Esophagus (tissue), 2 donors: ENCODE measurements around the gene AMPD3. TPM values are rescaled to one million over a fixed set of nuclear protein-coding genes. Genes with fewer than 3 reads are reported as not detected.

ENCODE experiments used
- H3K27ac ChIP-seq, 2 donors: one replicate each; pipeline ENCODE4 v1.5.1; 2013; ENCODE audit warnings: low read depth in 2 of 2, mild to moderate bottlenecking in 2 of 2, inconsistent platforms in 1 of 2, low read length in 1 of 2, moderate library complexity in 1 of 2
- H3K27me3 ChIP-seq, 2 donors: one replicate each; pipeline ENCODE4 v1.6.1; 2013; ENCODE audit warnings: low read length in 2 of 2, control low read depth in 1 of 2, mild to moderate bottlenecking in 1 of 2; ENCODE audit not compliant: insufficient read depth in 2 of 2, control insufficient read depth in 1 of 2
- H3K36me3 ChIP-seq, 2 donors: one replicate each; pipeline ENCODE4 v1.6.1; 2013; ENCODE audit warnings: low read length in 1 of 2; ENCODE audit not compliant: control insufficient read depth in 2 of 2, insufficient read depth in 2 of 2
- H3K4me1 ChIP-seq, 2 donors: one replicate each; pipeline ENCODE4 v1.6.1; 2013; ENCODE audit warnings: low read length in 1 of 2; ENCODE audit not compliant: control insufficient read depth in 2 of 2, insufficient read depth in 2 of 2
- H3K4me3 ChIP-seq, 2 donors: one replicate each; pipeline ENCODE4 v1.5.1; 2013; ENCODE audit warnings: low read length in 2 of 2, mild to moderate bottlenecking in 2 of 2, low read depth in 1 of 2, moderate library complexity in 1 of 2
- H3K9me3 ChIP-seq, 2 donors: one replicate each; pipeline ENCODE4 v1.6.1; 2013; ENCODE audit warnings: mild to moderate bottlenecking in 2 of 2, low read depth in 1 of 2, low read length in 1 of 2, moderate library complexity in 1 of 2; ENCODE audit not compliant: control insufficient read depth in 2 of 2, insufficient read depth in 1 of 2
- WGBS, 2 donors: extraction: QIAGEN DNeasy Blood & Tissue Kit; methylation state at CpG; one replicate each; pipeline ENCODE4 v1.1.7; 2013; 5-methylcytosine and 5-hydroxymethylcytosine counted together
- polyA plus RNA-seq, 2 donors: library from polyadenylated mRNA; stranded (reverse); fragments of 200-250 nt; gene quantifications; one replicate each; pipeline ENCODE4 v1.2.3, GENCODE V29; 2013
- donor health status: healthy with polysubstance abuse.
- donor health status: Bipolar disorder and iron deficiency.

The AMPD3 gene
- polyA plus RNA-seq, 2 donors: 4.3 to 11.9 TPM

- no peak overlapping the region for H3K4me3 ChIP-seq
- no peaks in the 10 kb centered on the region for H3K27me3 ChIP-seq
- H3K36me3 ChIP-seq: peaks cover 0 to 22% of the 10 kb centered on the region in 2 donors
- 94 to 95% methylated on average over 2 of the region's 2 CpGs for WGBS, 2 donors
- no peak overlapping the region for H3K27ac ChIP-seq
- peaks cover 3 to 21% of the 10 kb centered on the region in 2 donors for H3K4me1 ChIP-seq
- H3K9me3 ChIP-seq: no peaks in the 10 kb centered on the region
These were observed 37.0 kb downstream of the AMPD3 start for GRCh38 chr11:10492084-10492483.

GRCh38 chr11:10493041-10493663, 38.1 kb downstream of the AMPD3 start:
- WGBS, 2 donors: 94 to 97% methylated on average over 18 of the region's 18 CpGs
- Histone ChIP-seq H3K27me3 (no peaks in the 10 kb centered on the region), H3K9me3 (no peaks in the 10 kb centered on the region), H3K4me3 (no peak overlapping the region), H3K27ac (no peak overlapping the region), H3K36me3 (peaks cover 0 to 20% of the 10 kb centered on the region in 2 donors), H3K4me1 (peaks cover 3 to 23% of the 10 kb centered on the region in 2 donors)

GRCh38 chr11:10494636-10495463, 39.8 kb downstream of the AMPD3 start:
- no peaks in the 10 kb centered on the region for H3K9me3 ChIP-seq
- peaks cover 6 to 24% of the 10 kb centered on the region in 2 donors for H3K4me1 ChIP-seq
- H3K27me3 ChIP-seq: no peaks in the 10 kb centered on the region
- WGBS, 2 donors: 94 to 95% methylated on average over 14 of the region's 14 CpGs
- H3K4me3 ChIP-seq: no peak overlapping the region
- peaks cover 0 to 26% of the 10 kb centered on the region in 2 donors for H3K36me3 ChIP-seq
- no peak overlapping the region for H3K27ac ChIP-seq

GRCh38 chr11:10495464-10495786, 40.4 kb downstream of the AMPD3 start:
- peaks cover 9 to 28% of the 10 kb centered on the region in 2 donors for H3K4me1 ChIP-seq
- H3K27ac ChIP-seq: no peak overlapping the region
- H3K36me3 ChIP-seq: peaks cover 0 to 32% of the 10 kb centered on the region in 2 donors
- no peaks in the 10 kb centered on the region for H3K27me3 ChIP-seq
- H3K4me3 ChIP-seq: no peak overlapping the region
- 80 to 88% methylated on average over 8 of the region's 8 CpGs for WGBS, 2 donors
- H3K9me3 ChIP-seq: peaks cover 0 to 4% of the 10 kb centered on the region in 2 donors

- H3K36me3 ChIP-seq: peaks cover 0 to 33% of the 10 kb centered on the region in 2 donors
- peaks cover 0 to 4% of the 10 kb centered on the region in 2 donors for H3K9me3 ChIP-seq
- H3K4me1 ChIP-seq: peaks cover 6 to 25% of the 10 kb centered on the region in 2 donors
- no peak overlapping the region for H3K27ac ChIP-seq
- no peak overlapping the region for H3K4me3 ChIP-seq
- 88 to 91% methylated on average over 4 of the region's 4 CpGs for WGBS, 2 donors
- H3K27me3 ChIP-seq: no peaks in the 10 kb centered on the region
These were observed 41.4 kb downstream of the AMPD3 start for GRCh38 chr11:10496296-10496936.

- H3K27ac ChIP-seq: peak overlapping the region in 1 of 2 donors; percentile 79
- peaks cover 0 to 32% of the 10 kb centered on the region in 2 donors for H3K36me3 ChIP-seq
- peaks cover 6 to 25% of the 10 kb centered on the region in 2 donors for H3K4me1 ChIP-seq
- peaks cover 0 to 4% of the 10 kb centered on the region in 2 donors for H3K9me3 ChIP-seq
- H3K4me3 ChIP-seq: no peak overlapping the region
- WGBS, 2 donors: 61 to 75% methylated on average over 18 of the region's 18 CpGs
- H3K27me3 ChIP-seq: no peaks in the 10 kb centered on the region
These were observed 42.4 kb downstream of the AMPD3 start for GRCh38 chr11:10497371-10498021.

GRCh38 chr11:10498022-10498400, 42.9 kb downstream of the AMPD3 start:
- Histone ChIP-seq H3K36me3 (peaks cover 0 to 28% of the 10 kb centered on the region in 2 donors), H3K27ac (peak overlapping the region; percentile 47 to 79)

GRCh38 chr11:10498426-10499250, 43.6 kb downstream of the AMPD3 start:
- peak overlapping the region in 1 of 2 donors; percentile 79 for H3K27ac ChIP-seq
- H3K4me1 ChIP-seq: peaks cover 6 to 25% of the 10 kb centered on the region in 2 donors
- peaks cover 0 to 4% of the 10 kb centered on the region in 2 donors for H3K9me3 ChIP-seq
- H3K27me3 ChIP-seq: no peaks in the 10 kb centered on the region
- H3K36me3 ChIP-seq: peaks cover 0 to 28% of the 10 kb centered on the region in 2 donors
- H3K4me3 ChIP-seq: no peak overlapping the region
- 83 to 92% methylated on average over 10 of the region's 10 CpGs for WGBS, 2 donors

More at GRCh38 chr11:10498022-10498400, 42.9 kb downstream of the AMPD3 start:
- 77 to 78% methylated on average over 7 of the region's 7 CpGs for WGBS, 2 donors
- H3K4me1 ChIP-seq: peaks cover 6 to 25% of the 10 kb centered on the region in 2 donors
- H3K4me3 ChIP-seq: no peak overlapping the region
- H3K27me3 ChIP-seq: no peaks in the 10 kb centered on the region
- peaks cover 0 to 4% of the 10 kb centered on the region in 2 donors for H3K9me3 ChIP-seq
